Naive B cell (primary cell): ENCODE results near the gene SLC3A2. TPM values are rescaled to one million over a fixed set of nuclear protein-coding genes. Genes with fewer than 3 reads are reported as not detected.
A peak's percentile ranks its signal among the peaks of the same experiment; 100 is the strongest.

Experiments
- ATAC-seq, 2 donors: fragments of 150-1000 bp; cut with Tn5 transposase; 2 replicates each; pipeline ENCODE4 v1.10.0; 2021; ENCODE audit warnings: low read depth in 2 of 2, mild to moderate bottlenecking in 2 of 2, moderate library complexity in 2 of 2
- DNase-seq: peaks from one replicate; pipeline ENCODE4 v3.0.0; 2022
- H3K27ac Mint-ChIP-seq, 6 donors: one replicate each; pipeline ENCODE4 v1.8.0; 2020 to 2022; ENCODE audit warnings: mild to moderate bottlenecking in 6 of 6, mixed read lengths in 6 of 6, moderate library complexity in 5 of 6, inconsistent platforms in 2 of 6
- H3K27me3 Mint-ChIP-seq, 3 donors: one replicate each; pipeline ENCODE4 v1.8.0; 2021 to 2022; ENCODE audit warnings: mixed read lengths in 3 of 3, mild to moderate bottlenecking in 1 of 3
- H3K36me3 Mint-ChIP-seq, 2 donors: one replicate each; pipeline ENCODE4 v1.8.0; 2020 to 2022; ENCODE audit warnings: mixed read lengths in 2 of 2, inconsistent platforms in 1 of 2, mild to moderate bottlenecking in 1 of 2
- H3K4me1 Mint-ChIP-seq, 3 donors: one replicate each; pipeline ENCODE4 v1.8.0; 2020 to 2022; ENCODE audit warnings: mixed read lengths in 3 of 3, inconsistent platforms in 1 of 3, mild to moderate bottlenecking in 1 of 3, moderate library complexity in 1 of 3
- H3K4me3 Mint-ChIP-seq, 8 donors: one replicate each; pipeline ENCODE4 v1.8.0; 2020 to 2022; ENCODE audit warnings: mild to moderate bottlenecking in 8 of 8, mixed read lengths in 8 of 8, moderate library complexity in 8 of 8, inconsistent platforms in 2 of 8
- H3K9me3 Mint-ChIP-seq, 7 donors: one replicate each; pipeline ENCODE4 v1.8.0; 2020 to 2022; ENCODE audit warnings: mixed read lengths in 7 of 7, mild to moderate bottlenecking in 5 of 7, inconsistent platforms in 2 of 7, moderate library complexity in 1 of 7
- polyA plus RNA-seq, 6 donors: library from polyadenylated mRNA; unstranded; fragments of 300-500 nt; fragmentation: Illumina TruSeq; gene quantifications; one replicate each; pipeline ENCODE4 v1.2.3, GENCODE V29; 2021; ENCODE audit warnings: low read depth in 6 of 6

The SLC3A2 gene
- polyA plus RNA-seq, 6 donors from 2014 or later, result 63.1 to 135 (median 81.1) TPM

GRCh38 chr11:62843466-62843865 lies 37.2 kb upstream of the SLC3A2 start:
- Mint-ChIP-seq H3K4me3 (peak overlapping the region in 4 of 8 donors; percentile 27 to 71 (median 48)), H3K36me3 (peaks cover 0 to 7% of the 10 kb centered on the region in 2 donors), H3K4me1 (peaks cover 0 to 13% (median 13%) of the 10 kb centered on the region in 3 donors), H3K27me3 (no peaks in the 10 kb centered on the region), H3K9me3 (peaks cover 0 to 3% (median 0%) of the 10 kb centered on the region in 7 donors), H3K27ac (peak overlapping the region in 1 of 6 donors; percentile 36)
- no peak for DNase-seq
- ATAC-seq, result no peak

GRCh38 chr11:62844154-62844553 lies 36.5 kb upstream of the SLC3A2 start:
- H3K36me3 Mint-ChIP-seq, result peaks cover 0 to 5% of the 10 kb centered on the region in 2 donors
- H3K9me3 Mint-ChIP-seq, result peaks cover 0 to 3% (median 0%) of the 10 kb centered on the region in 7 donors
- H3K27ac Mint-ChIP-seq, result peak overlapping the region in 1 of 6 donors; percentile 38
- ATAC-seq (no peak), DNase-seq (no peak)
- H3K4me1 Mint-ChIP-seq, result peaks cover 0 to 13% (median 8%) of the 10 kb centered on the region in 3 donors
- no peaks in the 10 kb centered on the region for H3K27me3 Mint-ChIP-seq
- peak overlapping the region in 1 of 8 donors; percentile 27 for H3K4me3 Mint-ChIP-seq

GRCh38 chr11:62846177-62846576 lies 34.5 kb upstream of the SLC3A2 start:
- Mint-ChIP-seq H3K9me3 (no peaks in the 10 kb centered on the region), H3K27me3 (no peaks in the 10 kb centered on the region), H3K4me3 (no peak overlapping the region), H3K36me3 (no peaks in the 10 kb centered on the region), H3K4me1 (peaks cover 0 to 7% (median 0%) of the 10 kb centered on the region in 3 donors), H3K27ac (no peak overlapping the region)
- DNase-seq, result no peak
- ATAC-seq, result no peak

- Mint-ChIP-seq H3K27ac (peak overlapping the region in 2 of 6 donors; percentile 67 to 79), H3K9me3 (no peaks in the 10 kb centered on the region), H3K4me3 (peak overlapping the region in 1 of 8 donors; percentile 77), H3K4me1 (peaks cover 8 to 19% (median 12%) of the 10 kb centered on the region in 3 donors), H3K36me3 (peaks cover 6 to 9% of the 10 kb centered on the region in 2 donors), H3K27me3 (no peaks in the 10 kb centered on the region)
- ATAC-seq (no peak), DNase-seq (no peak)
These were observed 32.9 kb upstream of the SLC3A2 start for GRCh38 chr11:62847767-62848314.

- peak overlapping the region; percentile 54 to 89 (median 76) for H3K27ac Mint-ChIP-seq
- DNase-seq, result no peak
- no peaks in the 10 kb centered on the region for H3K27me3 Mint-ChIP-seq
- peaks cover 34 to 43% (median 39%) of the 10 kb centered on the region in 3 donors for H3K4me1 Mint-ChIP-seq
- H3K36me3 Mint-ChIP-seq, result peaks cover 9 to 13% of the 10 kb centered on the region in 2 donors
- peak overlapping the region in 1 of 8 donors; percentile 69 for H3K4me3 Mint-ChIP-seq
- H3K9me3 Mint-ChIP-seq, result no peaks in the 10 kb centered on the region
- no peak for ATAC-seq
These were observed 29.5 kb upstream of the SLC3A2 start for GRCh38 chr11:62850911-62851806.

- no peaks in the 10 kb centered on the region for H3K9me3 Mint-ChIP-seq
- DNase-seq (no peak), ATAC-seq (no peak)
- H3K4me3 Mint-ChIP-seq, result peak overlapping the region in 4 of 8 donors; percentile 12 to 69 (median 32)
- H3K4me1 Mint-ChIP-seq, result peaks cover 34 to 50% (median 43%) of the 10 kb centered on the region in 3 donors
- H3K36me3 Mint-ChIP-seq, result peaks cover 9 to 13% of the 10 kb centered on the region in 2 donors
- peak overlapping the region in 5 of 6 donors; percentile 60 to 86 (median 75) for H3K27ac Mint-ChIP-seq
- H3K27me3 Mint-ChIP-seq, result no peaks in the 10 kb centered on the region
These were observed 28.7 kb upstream of the SLC3A2 start for GRCh38 chr11:62851807-62852522.

GRCh38 chr11:62852523-62853188 lies 28.0 kb upstream of the SLC3A2 start:
- peak overlapping the region in 4 of 6 donors; percentile 34 to 95 (median 70) for H3K27ac Mint-ChIP-seq
- peaks cover 9 to 13% of the 10 kb centered on the region in 2 donors for H3K36me3 Mint-ChIP-seq
- DNase-seq (no peak), ATAC-seq (no peak)
- peaks cover 34 to 55% (median 50%) of the 10 kb centered on the region in 3 donors for H3K4me1 Mint-ChIP-seq
- H3K27me3 Mint-ChIP-seq, result no peaks in the 10 kb centered on the region
- no peaks in the 10 kb centered on the region for H3K9me3 Mint-ChIP-seq
- peak overlapping the region in 4 of 8 donors; percentile 12 to 92 (median 57) for H3K4me3 Mint-ChIP-seq

GRCh38 chr11:62853279-62853965 lies 27.3 kb upstream of the SLC3A2 start:
- Mint-ChIP-seq H3K27me3 (no peaks in the 10 kb centered on the region), H3K4me3 (peak overlapping the region in 6 of 8 donors; percentile 55 to 100 (median 91)), H3K9me3 (no peaks in the 10 kb centered on the region), H3K4me1 (peaks cover 34 to 59% (median 53%) of the 10 kb centered on the region in 3 donors), H3K36me3 (peaks cover 9 to 13% of the 10 kb centered on the region in 2 donors), H3K27ac (peak overlapping the region in 4 of 6 donors; percentile 43 to 95 (median 72))
- ATAC-seq (no peak), DNase-seq (no peak)

GRCh38 chr11:62854013-62854824 lies 26.5 kb upstream of the SLC3A2 start:
- ATAC-seq (no peak), DNase-seq (no peak)
- Mint-ChIP-seq H3K9me3 (no peaks in the 10 kb centered on the region), H3K27me3 (no peaks in the 10 kb centered on the region), H3K4me3 (peak overlapping the region; percentile 89 to 100 (median 97)), H3K27ac (peak overlapping the region in 5 of 6 donors; percentile 85 to 97 (median 95)), H3K36me3 (peaks cover 9 to 13% of the 10 kb centered on the region in 2 donors), H3K4me1 (peaks cover 34 to 59% (median 53%) of the 10 kb centered on the region in 3 donors)

- H3K4me1 Mint-ChIP-seq, result peaks cover 34 to 59% (median 53%) of the 10 kb centered on the region in 3 donors
- H3K27ac Mint-ChIP-seq, result peak overlapping the region; percentile 91 to 99 (median 97)
- DNase-seq (no peak), ATAC-seq (no peak)
- H3K9me3 Mint-ChIP-seq, result no peaks in the 10 kb centered on the region
- peaks cover 9 to 13% of the 10 kb centered on the region in 2 donors for H3K36me3 Mint-ChIP-seq
- H3K4me3 Mint-ChIP-seq, result peak overlapping the region; percentile 89 to 100 (median 97)
- no peaks in the 10 kb centered on the region for H3K27me3 Mint-ChIP-seq
These were observed 25.7 kb upstream of the SLC3A2 start for GRCh38 chr11:62854825-62855570.
